Right lobe of liver (tissue), 4 donors: ENCODE data around the gene ADSS1.

Experiments used
- POLR2A ChIP-seq: fragments of 450-650 bp; IDR thresholded peaks from one replicate; pipeline ENCODE4 v1.6.1; 2017; ENCODE audit warnings: antibody characterized with exemption, mild to moderate bottlenecking
- TF ChIP-seq, protein P1 (sequence below), 4 donors: fragments of 200-600 bp in 3 of 4; fragments of 450-650 bp in 1 of 4; IDR thresholded peaks; one replicate each; pipeline versions ENCODE4 v1.5.1 to v1.8.0; 2016 to 2022; ENCODE audit warnings: antibody characterized with exemption in 4 of 4, mild to moderate bottlenecking in 2 of 4
- donor health status: DM: no; HTN: no; CAD: no.
- donor health status: DM: no; HTN: no; CAD: no.
- donor health status: DM: no; HTN: yes; CAD: no.

- TF ChIP-seq POLR2A, result no peak
- TF ChIP-seq, protein P1, sequence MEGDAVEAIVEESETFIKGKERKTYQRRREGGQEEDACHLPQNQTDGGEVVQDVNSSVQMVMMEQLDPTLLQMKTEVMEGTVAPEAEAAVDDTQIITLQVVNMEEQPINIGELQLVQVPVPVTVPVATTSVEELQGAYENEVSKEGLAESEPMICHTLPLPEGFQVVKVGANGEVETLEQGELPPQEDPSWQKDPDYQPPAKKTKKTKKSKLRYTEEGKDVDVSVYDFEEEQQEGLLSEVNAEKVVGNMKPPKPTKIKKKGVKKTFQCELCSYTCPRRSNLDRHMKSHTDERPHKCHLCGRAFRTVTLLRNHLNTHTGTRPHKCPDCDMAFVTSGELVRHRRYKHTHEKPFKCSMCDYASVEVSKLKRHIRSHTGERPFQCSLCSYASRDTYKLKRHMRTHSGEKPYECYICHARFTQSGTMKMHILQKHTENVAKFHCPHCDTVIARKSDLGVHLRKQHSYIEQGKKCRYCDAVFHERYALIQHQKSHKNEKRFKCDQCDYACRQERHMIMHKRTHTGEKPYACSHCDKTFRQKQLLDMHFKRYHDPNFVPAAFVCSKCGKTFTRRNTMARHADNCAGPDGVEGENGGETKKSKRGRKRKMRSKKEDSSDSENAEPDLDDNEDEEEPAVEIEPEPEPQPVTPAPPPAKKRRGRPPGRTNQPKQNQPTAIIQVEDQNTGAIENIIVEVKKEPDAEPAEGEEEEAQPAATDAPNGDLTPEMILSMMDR (IDR thresholded peaks at IDR 0.05), result no peak
Measured at GRCh38 chr14:104782808-104783139, 58.7 kb downstream of the ADSS1 start.
